AG10803 (cell line): ENCODE measurements around the gene TOMM22.

Experiments
- DNase-seq: peaks from one replicate; pipeline ENCODE4 v3.0.0; 2010; ENCODE audit warnings: low read depth
- H3K4me3 ChIP-seq: 2 replicates; pipeline ENCODE4 v1.5.1; 2011; ENCODE audit warnings: mild to moderate bottlenecking, low read length, control low read depth
- TF ChIP-seq, protein P1 (sequence below): conservative IDR thresholded peaks from 2 replicates; pipeline ENCODE4 v1.5.1; 2011; ENCODE audit warnings: mild to moderate bottlenecking, low read length, control low read depth, inconsistent platforms

The TOMM22 gene

DNA sequence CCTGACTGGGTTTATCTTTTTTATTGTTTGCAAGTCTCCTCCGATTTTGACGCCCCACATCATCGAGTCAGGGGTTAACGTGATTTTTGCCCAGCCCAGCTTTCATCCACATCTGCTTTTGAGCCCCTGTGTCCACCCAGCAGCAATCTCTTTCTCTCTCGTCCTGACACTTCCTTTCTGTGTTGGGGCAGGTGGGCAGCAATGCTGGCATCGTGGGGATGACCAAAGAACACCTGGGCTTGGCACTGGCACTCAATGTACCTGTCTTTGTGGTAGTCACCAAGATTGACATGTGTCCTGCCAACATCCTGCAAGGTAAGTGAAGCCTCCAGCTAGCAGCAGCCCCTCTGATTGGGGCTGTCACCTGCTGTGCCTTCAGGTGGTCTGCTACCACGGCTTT is 39.8 kb downstream of the TOMM22 start:
- TF ChIP-seq, protein P1, sequence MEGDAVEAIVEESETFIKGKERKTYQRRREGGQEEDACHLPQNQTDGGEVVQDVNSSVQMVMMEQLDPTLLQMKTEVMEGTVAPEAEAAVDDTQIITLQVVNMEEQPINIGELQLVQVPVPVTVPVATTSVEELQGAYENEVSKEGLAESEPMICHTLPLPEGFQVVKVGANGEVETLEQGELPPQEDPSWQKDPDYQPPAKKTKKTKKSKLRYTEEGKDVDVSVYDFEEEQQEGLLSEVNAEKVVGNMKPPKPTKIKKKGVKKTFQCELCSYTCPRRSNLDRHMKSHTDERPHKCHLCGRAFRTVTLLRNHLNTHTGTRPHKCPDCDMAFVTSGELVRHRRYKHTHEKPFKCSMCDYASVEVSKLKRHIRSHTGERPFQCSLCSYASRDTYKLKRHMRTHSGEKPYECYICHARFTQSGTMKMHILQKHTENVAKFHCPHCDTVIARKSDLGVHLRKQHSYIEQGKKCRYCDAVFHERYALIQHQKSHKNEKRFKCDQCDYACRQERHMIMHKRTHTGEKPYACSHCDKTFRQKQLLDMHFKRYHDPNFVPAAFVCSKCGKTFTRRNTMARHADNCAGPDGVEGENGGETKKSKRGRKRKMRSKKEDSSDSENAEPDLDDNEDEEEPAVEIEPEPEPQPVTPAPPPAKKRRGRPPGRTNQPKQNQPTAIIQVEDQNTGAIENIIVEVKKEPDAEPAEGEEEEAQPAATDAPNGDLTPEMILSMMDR = no peak
- DNase-seq = no peak
- H3K4me3 ChIP-seq = no peak overlapping the region

DNA sequence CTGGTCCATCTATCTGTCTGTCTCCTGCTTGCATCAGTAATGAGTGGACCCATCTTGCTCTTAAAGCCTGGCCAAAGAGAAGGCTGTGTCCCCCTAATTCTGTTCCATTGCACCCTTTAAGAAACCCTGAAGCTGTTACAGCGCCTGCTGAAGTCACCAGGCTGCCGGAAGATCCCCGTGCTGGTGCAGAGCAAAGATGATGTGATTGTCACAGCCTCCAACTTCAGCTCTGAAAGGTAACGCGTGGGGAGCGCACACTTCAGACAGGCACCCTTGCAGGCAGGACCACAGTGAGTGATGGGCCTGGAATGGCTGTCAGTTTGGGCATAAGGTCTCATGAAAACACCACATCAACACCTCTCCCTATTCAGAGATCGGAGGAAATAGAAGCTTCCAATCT is 42.4 kb downstream of the TOMM22 start:
- H3K4me3 ChIP-seq = no peak overlapping the region
- DNase-seq = no peak
- TF ChIP-seq, protein P1 = no peak

DNA sequence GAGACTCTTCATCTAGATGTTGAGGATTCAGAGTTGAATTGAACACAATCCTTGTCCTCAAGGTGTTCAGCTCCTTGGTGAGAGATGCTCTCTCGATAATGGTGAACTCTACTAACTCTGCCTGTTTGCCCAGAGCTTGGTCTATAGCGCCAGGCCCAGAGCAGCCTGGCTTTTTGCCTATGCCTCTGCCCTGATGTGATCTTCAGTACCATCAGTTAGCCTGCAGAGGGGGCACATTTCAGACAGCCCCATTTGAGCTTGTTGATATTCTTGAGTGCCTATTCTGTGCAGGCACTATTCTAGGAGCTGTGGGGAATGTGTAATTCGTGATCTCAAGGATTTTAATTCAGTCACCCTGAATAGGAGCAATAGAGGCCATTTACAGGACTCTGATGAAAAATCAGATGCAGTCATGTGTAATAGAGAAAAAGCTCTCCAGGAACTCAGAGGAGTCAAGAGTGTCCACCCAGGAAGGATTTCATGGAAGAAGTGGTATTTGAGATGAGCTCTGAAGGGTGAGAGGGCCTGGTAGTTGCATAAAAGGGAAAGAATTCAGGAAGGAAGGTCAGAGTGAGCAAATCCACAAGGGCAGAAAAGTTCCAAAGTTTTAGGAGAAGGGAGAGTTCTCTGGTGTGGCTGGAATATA is 43.3 kb downstream of the TOMM22 start:
- no peak overlapping the region for H3K4me3 ChIP-seq
- DNase-seq = peak; percentile 33
- TF ChIP-seq, protein P1 = peak; percentile 59

DNA sequence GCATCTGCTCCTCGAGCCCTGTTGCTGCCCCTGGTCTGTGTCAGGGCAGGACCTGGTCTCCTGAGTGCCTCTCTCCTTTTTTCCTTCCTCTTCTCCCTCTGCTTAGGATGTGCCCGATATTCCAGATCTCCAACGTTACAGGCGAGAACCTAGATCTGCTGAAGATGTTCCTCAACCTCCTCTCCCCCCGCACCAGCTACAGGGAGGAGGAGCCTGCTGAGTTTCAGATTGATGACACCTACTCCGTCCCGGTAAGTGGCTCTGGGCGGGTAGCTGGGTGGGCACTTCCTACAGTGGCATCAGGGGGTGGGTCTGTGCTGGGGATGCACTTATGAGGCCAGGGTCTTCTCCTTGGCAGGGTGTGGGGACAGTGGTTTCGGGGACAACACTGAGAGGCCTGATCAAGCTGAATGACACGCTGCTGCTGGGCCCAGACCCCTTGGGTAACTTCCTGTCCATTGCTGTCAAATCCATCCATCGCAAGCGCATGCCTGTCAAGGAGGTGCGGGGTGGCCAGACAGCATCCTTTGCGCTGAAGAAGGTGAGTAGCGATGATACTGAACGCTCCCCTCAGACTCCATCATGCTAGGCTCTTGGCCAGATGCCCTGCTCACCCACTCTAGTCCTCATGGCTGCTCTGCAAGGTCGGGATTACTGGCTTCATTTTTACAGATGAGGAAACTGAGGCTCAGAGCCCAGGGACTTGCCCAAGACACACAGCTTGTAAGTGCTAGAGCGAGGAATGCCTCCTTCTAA is 44.3 kb downstream of the TOMM22 start:
- H3K4me3 ChIP-seq = no peak overlapping the region
- TF ChIP-seq, protein P1 = no peak
- no peak for DNase-seq

DNA sequence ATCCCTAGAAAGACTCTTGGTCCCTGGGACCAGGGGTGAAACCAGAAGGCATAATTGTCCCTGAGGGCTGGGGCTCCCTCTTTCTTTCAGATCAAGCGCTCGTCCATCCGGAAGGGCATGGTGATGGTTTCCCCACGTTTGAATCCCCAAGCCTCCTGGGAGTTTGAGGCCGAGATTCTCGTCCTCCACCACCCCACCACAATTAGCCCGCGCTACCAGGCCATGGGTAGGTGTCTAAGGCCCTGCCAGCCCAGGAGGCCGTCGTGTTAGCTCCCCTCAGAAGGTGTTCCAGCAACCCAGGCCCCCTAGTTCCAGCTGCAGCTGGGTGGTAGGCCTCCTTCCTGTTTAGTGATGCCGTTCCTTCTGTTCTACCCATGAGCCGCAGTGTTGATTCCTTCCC is 45.4 kb downstream of the TOMM22 start:
- TF ChIP-seq, protein P1 = no peak
- no peak for DNase-seq
- H3K4me3 ChIP-seq = no peak overlapping the region

DNA sequence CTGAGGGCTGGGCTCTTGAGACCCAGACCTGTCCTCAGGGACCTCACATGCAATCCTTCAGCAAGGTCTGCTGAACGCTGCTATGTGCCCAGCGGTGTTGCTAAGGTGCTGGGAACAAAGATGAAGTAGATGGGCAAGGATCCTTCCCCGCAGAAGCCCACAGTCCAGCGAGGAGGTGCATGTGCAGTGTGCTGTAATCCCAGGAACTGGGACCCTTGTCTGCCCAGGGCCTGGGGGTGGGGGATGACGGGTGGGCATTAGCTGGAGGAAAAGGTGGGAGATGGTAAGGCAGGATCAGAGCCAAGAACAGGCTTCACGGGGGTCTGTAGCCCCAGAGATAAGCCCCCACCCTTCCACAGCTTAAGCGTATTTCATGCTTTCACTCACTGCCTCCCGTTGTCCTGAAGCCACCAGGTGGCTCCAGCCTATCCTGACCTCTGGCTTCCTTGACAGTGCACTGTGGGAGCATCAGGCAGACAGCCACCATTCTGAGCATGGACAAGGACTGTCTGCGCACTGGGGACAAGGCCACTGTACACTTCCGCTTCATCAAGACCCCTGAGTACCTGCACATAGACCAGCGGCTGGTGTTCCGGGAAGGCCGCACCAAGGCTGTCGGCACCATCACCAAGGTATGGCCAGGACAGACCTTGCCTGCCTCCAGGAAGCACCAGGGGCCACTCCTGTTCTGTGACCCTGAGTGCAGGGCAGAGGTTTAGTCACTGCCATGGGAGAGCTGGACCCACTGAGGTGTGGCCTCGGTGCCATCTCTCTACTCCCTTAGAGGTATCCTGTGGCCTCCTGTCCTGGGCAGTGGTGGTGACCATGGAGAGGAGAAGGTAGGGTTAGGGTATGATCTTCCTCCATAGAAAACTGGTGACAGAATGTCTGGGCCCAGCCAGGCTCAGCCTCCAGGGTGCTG is 46.0 kb downstream of the TOMM22 start:
- TF ChIP-seq, protein P1 = no peak
- no peak overlapping the region for H3K4me3 ChIP-seq
- no peak for DNase-seq
